ENCODE results near the gene KIAA1217.

Gene KIAA1217

DNA sequence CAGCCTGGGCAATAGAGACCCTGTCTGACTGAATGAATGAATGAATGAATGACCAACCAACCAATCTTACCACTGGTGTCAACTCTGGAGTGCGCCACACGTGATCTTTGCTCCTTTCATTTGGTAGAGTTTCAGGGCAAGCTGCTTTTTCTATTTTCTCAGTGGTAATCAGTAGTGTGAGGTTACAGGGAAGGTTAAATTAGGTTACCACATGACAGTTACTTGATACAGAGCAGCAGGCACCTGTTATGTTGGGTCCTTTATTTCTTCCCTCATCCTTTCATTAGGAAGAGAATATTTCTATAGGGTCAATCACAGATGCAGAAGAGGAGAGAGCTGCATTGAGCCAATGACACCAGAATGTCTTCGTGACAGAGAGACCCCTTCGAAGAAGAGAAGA lies 167.8 kb downstream of the KIAA1217 start:
- DNase-seq: no peak

DNA sequence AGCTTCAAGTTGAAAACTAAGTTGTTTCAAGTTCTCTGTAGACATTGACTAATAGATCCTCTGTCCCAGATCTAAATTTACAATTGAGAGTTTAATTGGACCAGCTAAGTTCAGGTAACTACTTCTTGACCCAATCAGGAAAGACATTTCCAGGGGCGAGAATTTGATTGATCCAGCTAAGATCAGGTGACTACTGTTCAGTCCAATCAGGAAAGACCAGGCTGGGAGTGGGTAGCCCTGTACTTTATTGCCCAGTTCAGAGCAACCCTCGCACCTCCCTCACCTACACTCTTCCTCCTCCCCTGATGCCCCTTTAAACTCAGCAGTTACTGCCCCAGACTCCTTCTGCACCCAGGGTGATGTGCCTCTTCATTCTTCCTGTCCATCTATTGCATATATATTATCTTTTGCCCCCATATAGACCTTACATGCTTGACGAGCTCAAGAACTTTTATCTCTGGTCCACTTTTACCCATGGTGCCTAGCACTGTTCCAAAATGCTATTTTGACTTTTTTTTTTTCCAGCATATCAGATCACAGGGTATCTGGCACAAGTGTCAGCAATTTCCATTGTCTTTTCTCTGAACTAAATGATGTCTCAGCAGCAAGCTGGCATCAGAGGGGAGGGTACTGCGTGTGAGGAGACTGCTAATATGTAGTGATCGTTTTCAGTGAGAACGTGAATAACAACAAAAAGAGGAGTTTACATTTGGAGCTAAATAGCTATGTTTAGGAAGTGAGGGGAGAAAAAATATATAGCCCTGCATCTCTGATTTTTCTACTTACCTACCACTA lies 169.4 kb downstream of the KIAA1217 start:
- no peak for DNase-seq

DNA sequence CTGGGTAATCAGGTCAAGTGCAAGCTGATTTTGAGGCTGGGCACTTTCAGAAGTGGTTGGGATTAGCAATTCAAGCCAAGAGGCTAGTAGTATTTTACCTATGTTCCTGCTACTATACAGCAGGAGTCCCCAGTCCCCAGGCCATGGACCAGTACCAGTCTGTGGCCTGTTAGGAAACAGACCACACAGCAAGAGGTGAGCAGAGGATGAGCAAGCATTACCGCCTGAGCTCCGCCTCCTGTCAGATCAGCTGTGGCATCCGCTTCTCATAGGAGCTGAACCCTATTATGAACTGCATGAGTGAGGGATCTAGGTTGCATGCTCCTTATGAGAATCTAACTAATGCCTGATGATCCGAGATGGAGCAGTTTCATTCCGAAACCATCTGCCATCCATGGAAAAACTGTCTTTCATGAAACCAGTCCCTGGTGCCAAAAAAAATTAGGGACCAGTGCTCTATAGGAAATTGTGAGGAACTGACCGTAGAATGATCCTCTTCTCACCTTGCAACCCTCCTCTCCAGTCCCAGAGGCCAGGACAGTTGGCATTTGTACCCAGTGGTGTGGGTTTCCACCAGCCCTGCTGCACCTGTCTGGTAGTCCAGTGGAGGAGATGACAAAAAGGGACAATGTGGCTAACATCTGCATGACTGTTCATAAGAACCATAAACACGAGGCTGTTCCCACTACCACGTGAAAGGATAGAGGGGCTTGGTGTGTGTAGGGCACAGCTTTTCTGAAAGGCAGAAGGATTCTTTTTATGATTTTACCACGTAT lies 172.5 kb downstream of the KIAA1217 start:
- no peak for DNase-seq

DNA sequence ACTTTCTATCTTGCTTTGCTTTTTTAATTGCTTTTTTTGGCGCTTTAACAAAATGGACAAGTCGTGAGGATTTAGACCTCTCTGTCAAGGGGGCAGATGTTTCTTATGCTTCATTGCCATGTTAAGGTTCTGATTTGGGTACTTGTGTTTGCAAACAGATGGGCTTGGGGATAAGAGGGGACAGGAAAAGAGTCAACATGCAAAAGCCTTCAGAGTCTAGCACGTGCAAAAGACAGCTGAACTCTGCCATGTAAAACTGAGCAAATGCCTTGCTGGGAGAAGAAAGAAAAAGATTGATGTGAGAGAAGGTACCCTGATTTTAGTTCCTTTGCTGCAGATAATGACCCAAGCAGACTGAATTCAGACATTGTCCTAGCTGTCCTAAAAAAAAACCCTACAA lies 173.1 kb downstream of the KIAA1217 start:
- no peak for DNase-seq

DNA sequence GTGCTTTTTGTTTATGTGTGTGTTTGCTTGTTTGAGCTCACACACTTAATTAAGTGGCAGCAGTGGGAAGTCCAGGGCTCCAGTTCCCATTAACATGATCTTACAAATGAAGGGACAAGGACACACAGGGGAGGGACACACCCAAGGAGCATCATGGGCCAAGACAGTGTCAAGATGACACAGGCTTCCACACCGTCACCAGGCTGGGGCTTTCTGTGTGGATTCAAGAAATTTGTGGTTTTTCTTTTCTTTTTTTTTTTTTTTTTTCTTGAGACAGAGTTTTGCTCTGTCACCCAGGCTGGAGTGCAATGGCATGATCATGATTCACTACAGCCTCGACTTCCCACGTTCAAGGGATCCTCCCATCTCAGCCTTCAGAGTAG lies 173.6 kb downstream of the KIAA1217 start:
- no peak for DNase-seq

DNA sequence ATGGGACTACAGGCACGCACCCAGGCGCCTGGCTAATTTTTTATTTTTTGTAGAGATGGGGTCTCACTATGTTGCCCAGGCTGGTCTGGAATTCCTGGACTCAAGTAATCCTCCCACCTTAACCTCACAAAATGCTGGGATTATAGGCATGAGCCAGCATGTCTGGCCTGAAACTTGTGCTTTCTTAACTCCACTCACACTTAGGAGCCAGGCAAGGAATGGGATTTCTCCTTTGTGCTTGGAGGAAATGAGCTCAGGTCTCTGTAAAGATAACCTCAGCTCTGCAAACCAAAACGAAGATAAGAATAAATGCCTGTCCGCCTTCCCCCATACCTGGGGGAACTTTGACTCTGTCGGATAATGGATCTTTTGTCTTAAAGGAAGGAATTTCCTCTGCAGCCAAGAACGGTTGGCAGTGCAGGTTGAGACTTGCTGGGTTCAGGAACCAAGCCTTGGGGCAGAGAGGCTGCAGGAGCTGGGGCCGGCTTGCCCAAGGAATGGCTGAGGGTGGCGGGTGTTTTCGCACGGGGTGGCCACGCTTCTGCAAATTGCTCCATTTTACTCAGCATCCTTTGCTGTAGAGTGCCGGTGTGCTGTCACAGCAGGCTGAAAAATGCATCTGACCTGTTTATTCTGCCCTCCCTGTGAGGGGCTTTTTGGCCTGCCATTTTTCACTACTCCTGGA lies 174.2 kb downstream of the KIAA1217 start:
- no peak for DNase-seq

DNA sequence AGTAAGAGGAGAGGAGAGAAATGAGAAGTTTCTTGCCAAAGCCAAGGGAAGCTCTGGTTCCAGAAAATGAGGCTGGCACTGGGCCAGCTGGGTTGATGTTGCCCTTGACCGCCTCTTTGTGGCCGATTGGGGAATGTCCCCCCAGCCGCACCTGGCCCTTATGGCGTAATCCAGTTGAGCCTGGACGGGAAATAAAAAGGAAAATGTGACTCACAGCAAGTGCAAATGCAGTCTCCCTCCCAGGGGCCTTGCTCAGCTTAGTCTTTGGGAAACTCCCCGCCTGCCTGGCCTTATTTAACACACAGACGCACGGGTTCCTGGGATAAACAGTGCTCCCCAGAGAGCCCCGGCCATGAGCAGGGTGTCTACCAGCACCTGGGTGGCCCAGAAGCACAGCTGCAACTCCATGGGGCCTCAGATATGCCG lies 174.8 kb downstream of the KIAA1217 start:
- no peak for DNase-seq

DNA sequence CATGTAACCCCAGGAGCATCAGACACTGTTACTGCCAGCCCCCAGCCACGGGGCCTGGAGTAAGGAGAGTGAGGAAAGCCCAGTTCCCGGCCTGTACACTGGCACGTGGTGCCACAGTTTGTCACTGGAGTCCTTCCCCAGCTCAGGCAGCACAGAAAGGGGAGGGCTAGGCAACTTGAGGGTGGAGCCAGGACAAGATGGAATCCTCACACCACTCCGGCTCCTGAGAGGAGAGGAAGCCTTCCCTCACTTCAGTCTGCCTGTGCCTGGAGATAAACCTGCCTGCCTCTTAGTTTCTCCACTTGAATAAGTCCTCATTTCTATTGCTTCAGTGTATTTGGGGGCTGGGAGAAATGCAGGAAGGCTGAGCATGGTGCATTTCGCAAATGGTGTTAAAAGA lies 176.0 kb downstream of the KIAA1217 start:
- no peak for DNase-seq

DNA sequence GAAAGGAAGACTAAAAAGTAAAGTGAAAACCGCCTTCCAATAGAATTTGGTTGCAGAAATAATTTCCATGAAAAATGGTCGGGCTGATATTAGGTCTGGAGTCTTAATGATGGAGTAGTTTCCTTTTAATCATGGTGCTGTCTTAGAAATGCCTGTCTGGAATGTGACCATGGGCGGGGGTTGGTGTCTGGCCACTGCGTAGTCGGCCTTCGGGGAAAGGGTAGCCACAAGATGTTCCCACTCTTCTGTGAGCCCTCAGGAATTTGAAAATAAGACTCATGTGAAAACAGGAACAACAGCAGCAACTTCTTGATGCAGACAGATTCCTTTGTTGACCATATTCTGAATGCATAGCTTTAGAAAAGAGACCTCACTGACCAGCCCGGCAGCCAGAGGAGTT lies 176.8 kb downstream of the KIAA1217 start:
- DNase-seq: no peak

DNA sequence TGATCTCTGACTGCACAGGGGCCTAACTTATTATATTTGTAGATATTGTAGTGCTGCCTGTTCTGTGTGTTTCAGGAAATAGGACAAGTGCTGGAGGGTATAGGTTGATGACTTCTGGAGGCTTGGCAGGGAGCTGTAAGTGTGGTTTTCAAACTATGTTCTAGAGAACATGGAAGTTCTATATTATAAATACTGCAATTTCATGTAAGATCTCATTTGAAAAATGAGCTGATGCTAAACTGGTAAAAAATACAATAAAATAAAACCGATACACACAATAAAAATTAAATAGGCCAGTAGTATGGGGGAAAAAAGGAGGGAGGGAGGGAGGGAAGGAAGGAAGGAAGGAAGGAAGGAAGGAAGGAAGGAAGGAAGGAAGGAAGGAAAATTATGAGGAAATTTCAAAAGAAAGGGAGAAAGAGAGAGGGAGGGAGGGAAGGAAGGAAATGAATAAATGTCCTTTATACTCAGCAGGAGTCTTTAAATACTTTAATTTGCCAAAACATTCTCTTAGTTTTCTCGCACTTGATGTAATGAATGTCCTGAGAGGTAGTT lies 181.3 kb downstream of the KIAA1217 start:
- no peak for DNase-seq

DNA sequence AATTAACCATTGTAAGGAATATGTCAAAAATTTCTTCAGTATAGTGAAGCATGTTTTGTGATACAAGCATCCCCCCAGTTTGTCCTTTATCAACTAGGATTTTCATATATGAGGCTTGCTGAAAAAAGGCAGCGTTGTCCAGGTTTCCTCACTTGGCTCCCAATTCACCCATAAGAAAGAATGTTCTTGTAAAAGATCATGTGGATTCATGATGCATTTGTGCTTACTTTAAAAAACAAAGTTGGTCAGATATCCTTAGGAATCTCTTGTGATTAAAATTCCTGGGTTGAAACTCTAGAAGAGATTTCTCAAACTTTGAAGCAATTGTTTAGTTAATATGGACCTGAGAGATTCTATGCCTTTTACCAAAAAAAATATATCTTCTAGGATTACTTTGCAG lies 181.8 kb downstream of the KIAA1217 start:
- no peak for DNase-seq

DNA sequence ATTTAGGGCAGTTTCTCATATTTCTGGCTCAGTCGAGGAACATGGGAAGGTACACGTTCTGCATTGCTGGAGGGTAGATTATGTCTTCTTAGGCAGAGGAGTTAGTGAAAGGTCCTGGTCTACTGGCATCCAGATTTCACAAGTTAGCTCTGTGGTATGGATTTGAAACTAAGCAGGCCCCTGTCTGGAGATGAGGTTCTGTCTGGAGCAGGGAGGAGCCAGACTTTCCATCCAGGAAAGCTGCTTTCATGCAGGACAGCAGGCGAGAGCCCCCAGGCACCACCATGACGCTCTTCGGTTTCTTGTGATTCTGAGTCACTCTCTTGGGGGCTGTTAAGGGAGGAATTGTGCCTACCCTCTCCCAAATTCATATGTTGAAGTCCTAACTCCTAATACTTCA lies 184.3 kb downstream of the KIAA1217 start:
- DNase-seq: no peak

DNA sequence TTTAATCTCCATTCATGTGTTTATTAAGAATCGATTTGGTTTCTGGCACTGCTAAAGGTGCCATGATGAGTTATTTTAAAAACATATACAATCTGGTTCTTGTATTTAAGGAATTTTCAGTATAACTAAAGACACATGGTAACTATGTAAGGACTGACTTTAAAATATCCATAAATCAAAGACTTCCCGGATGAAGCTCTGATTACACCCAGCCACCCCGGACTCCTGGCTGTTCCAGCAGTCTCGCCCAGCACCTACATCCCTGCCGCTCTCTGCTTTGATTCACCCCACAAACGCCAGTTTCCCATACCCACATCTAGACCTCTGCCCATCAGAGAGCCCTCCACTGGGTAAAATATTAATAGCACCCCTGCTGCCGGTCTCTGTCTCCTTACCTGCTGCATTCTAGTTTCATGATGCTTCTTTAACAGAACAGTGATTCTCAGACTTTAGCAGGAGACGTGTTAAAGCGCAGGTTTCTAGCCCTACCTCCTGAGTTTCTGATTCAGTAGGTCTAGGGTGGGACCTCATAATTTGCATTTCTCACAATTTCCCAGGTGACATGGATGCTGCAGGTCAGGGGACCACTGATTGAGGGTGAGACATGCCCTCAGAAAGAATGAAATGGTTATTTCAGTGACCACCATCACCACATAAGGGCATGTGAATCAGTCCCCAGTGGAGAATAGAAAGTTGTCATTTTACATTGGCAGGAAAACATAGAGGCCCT lies 185.7 kb downstream of the KIAA1217 start:
- no peak for DNase-seq

DNA sequence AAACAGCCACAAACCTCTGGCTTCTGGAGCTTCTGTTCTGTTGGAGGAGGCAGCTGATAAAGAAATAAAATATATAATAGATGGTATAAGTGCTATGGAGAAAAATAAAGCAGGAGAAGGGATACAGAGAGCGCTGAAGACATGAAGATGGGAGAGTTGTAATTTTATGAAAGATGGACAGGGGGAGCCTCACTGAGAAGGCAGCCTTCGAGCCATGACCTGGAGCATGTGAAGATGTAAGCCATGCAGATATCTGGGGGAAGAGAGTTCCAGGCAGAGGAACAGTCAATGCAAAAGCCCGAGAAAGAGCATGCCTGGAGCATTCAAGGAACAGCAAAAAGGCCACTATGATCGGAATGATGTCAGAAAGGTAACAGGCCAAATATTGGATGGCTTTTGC lies 187.5 kb downstream of the KIAA1217 start:
- no peak for DNase-seq

DNA sequence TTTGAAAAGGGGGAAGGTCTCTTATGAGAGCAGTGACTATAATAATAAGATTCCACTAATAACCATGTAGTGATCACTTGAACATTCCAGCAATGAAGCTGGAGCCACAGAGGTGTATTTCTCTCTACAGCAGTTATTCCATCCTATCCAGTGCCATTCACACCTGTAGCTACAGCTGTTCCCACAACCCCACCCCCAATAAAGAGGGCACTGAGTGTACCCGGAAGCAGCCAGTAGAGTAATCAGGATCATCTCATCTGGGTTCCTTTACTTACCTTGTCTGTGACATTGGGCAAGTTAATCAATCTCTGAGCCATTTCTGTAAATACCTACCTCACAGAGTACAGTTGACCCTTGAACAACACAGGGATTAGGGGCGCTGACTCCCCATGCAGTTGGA lies 188.7 kb downstream of the KIAA1217 start:
- no peak for DNase-seq

DNA sequence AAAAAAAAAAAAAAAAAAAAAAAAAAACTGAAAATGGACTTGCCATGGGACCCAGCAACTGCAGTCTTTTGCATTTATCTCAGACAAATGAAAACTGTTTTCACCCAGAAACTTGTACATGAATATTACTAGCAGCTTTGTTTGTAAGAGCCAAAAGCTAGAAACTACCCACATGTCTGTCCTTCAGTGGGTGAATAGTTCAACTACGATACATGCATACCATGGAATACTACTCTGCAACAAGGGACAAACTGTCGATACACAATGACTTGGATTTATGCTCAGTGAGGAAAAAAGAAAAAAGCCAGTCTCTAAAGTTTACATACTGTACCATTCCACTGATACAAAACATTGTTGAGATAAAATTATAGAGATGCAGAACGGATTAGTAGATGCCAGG lies 195.6 kb downstream of the KIAA1217 start:
- no peak for DNase-seq

DNA sequence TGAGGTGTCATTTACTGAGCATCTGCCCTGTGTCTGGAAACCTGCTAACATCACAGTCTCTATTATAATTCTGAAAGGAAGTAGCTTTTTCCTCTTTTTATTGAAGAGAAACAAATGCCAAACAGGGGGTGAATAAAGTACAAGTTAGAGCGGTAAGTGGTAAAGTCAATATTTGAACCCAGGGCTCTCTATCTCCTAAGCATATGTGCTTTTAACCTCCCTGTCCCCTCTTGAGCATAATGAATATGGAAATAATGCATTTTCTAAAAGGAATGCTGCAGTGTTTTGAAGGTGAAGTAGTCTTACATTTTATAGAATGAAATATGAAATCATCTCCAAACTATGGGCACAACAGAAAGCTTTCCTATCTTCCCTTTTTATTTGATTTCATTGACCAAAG lies 196.7 kb downstream of the KIAA1217 start:
- DNase-seq: no peak

DNA sequence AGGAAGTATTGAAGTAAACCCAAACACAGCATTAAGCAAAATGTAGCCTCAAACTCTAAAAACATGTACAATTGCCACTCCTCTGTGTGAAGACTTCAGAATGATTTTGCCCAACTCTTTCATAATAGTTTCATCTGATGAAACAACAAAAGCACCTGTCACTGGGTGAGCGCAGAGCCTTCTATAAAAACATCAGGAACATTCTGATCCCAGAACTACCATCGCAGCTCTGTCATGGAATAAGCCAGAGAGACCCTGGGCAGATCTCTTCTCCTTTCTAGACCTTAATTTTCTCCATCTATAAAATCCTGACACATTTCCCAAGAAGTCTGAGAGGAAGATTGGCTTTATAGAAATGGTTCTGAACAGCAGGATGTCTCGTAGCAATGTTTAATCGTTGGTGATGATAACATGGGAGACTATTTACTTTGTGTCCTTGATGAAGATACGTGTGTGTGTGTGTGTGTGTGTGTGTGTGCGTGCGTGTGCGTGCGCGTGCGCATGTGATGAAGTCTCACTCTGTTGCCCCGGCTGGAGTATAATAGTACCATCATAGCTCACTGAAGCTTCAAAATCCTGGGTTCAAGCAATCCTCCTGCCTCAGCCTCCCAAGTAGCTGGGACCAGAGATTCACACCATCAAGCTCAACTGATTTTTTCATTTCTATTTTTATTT lies 198.0 kb downstream of the KIAA1217 start:
- no peak for DNase-seq

DNA sequence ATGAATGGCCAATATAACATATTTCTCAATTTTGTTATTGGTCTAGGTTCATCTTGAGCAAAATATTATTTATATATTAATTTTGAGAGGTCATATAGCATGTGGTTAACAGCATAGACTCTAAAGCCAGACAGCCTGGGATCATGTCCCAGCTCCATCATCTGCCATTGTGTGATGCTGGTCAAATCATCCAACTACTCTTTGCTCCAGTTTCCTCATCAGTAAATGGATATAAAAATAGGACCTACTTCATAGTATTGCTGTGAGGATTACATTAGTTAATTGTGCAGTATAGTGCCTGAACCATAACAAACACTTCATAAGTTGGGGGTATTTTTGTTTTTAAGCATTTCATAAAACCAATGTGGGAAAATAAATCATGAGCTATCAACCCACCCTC lies 199.0 kb downstream of the KIAA1217 start:
- DNase-seq: no peak

DNA sequence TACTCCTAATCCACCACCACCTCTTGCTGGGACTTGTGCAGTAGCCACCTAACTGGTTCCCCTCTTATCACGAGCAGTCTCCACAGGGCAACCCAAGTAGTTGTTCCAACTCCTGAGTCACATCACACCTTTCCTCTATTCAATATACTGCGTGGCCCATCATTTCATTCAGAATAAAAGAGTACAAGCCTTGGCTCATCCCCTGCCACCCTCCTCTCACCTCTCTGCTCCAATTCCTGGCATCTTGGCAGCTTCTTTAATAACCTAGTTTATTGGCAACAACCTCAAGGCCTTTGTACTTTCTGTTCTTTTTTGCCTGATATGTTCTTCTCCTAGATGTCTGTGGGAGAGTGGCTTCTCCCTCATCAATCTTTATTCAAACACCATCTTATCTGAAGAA lies 199.4 kb downstream of the KIAA1217 start:
- no peak for DNase-seq

DNA sequence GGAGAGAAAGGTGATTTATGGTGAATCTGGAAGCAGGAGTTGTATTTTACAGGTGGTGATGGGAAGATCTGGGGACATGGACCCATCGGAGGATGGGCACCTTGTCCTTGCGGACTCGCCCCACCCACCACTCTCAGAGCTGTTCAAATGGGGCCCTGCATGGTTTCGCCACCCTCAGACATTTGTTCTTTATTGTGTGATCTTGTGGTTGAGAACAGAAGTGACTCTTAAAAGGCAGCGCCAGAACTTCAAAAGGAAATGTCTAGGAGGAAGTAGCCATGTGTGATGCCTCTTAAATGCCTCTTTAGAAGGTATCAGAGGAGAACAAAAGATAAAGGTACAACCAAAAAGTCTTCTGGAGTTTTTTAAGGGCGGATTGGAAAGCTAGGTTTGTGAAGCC lies 205.7 kb downstream of the KIAA1217 start:
- DNase-seq: no peak

DNA sequence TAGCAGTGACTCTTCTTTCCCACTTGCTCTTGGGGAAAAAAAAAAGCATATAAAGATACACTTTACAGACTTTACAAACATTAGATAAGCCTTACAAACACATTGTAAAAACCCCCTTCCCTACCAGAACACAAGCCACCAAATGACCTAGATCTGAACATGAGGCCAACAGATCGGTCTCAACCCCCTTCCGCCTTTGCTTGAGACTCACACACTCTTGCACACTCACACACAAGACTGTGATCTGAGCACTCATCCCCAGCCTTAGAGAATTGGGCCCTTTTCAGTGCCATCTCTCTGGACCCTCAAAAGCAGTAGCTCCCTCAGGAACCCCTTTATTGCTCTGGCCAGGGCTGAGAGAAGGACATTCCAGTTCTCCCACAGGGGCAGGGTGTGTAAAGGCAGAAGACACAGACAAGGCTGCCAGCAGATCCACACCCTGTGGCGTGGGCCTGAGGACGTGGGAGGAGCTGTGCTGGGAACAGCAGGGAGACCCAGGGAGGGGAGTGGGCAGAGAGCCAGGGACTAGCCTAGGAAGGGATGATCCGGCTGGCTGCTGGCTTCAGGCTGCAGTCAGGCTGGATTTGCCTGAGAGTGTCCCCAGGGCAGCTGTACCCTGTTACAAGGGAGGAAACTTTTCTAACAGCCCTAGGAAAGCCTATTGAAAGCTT lies 206.7 kb downstream of the KIAA1217 start:
- no peak for DNase-seq
